Limb (tissue), 2 donors: ENCODE results near the gene FAM163A.
"Not testable (repeated sequence)": the region's sequence is repeated elsewhere in the genome, so short reads cannot be mapped to it uniquely, and the experiment has no call there.

ENCODE experiments used
- DNase-seq, 2 donors: peaks; one replicate each; pipeline ENCODE4 v3.0.0-alpha.2; 2016; ENCODE audit errors: extremely low spot score in 2 of 2

The FAM163A gene

GRCh38 chr1:179848233-179848632, 105.1 kb downstream of the FAM163A start:
- DNase-seq, result no peak

- DNase-seq, result no peak
Observed at GRCh38 chr1:179853102-179853501, 110.0 kb downstream of the FAM163A start.

GRCh38 chr1:179855831-179856230, 112.7 kb downstream of the FAM163A start:
- DNase-seq, result not testable (repeated sequence)

GRCh38 chr1:179856296-179856695, 113.2 kb downstream of the FAM163A start:
- no peak for DNase-seq

GRCh38 chr1:179857009-179857408, 113.9 kb downstream of the FAM163A start:
- no peak for DNase-seq

GRCh38 chr1:179860652-179861051, 117.6 kb downstream of the FAM163A start:
- no peak for DNase-seq

GRCh38 chr1:179865377-179865776, 122.3 kb downstream of the FAM163A start:
- no peak for DNase-seq
